HepG2 (cell line): ENCODE data around the gene CHD9NB.

Experiments
- FOSL2 ChIP-seq: sonication (generic); formaldehyde crosslinking; IDR thresholded peaks from 2 replicates; pipeline ENCODE4 v1.4.0; 2020; ENCODE audit warnings: missing genetic modification reagents
- POLR2AphosphoS2 ChIP-seq: IDR thresholded peaks from 2 replicates; pipeline ENCODE4 v1.6.1; 2011; ENCODE audit warnings: low read depth, low read length, improper control_type of control experiment
- SIN3A ChIP-seq: IDR thresholded peaks from 2 replicates; pipeline ENCODE4 v1.6.1; 2011; ENCODE audit warnings: low read depth, mild to moderate bottlenecking, control low read depth, low read length, borderline replicate concordance
- TCF12 ChIP-seq, 2 experiments: fragments of 450-650 bp in 1 of 2; sonication (generic) in 1 of 2; formaldehyde crosslinking in 1 of 2; IDR thresholded peaks; 2 replicates each; pipeline versions ENCODE4 v1.6.1 to v1.8.0; 2017 to 2022; ENCODE audit warnings: antibody characterized with exemption in 1 of 2, mild to moderate bottlenecking in 1 of 2, missing genetic modification reagents in 1 of 2, moderate library complexity in 1 of 2
- ZNF274 ChIP-seq: sonication (generic); formaldehyde crosslinking; IDR thresholded peaks from 2 replicates; pipeline ENCODE4 v1.5.1; 2020; ENCODE audit warnings: mild to moderate bottlenecking, missing genetic modification reagents
- ZNF784 ChIP-seq: sonication (generic); formaldehyde crosslinking; IDR thresholded peaks from 2 replicates; pipeline ENCODE4 v1.5.1; 2020; ENCODE audit warnings: missing genetic modification reagents, mild to moderate bottlenecking, borderline replicate concordance
- TF ChIP-seq, protein P1 (sequence below): sonication (generic); formaldehyde crosslinking; IDR thresholded peaks from 2 replicates; pipeline ENCODE4 v1.4.0; 2020; ENCODE audit warnings: missing genetic modification reagents

- TF ChIP-seq SIN3A (no peak), FOSL2 (CRISPR knock-in tag) (peak; percentile 88), POLR2AphosphoS2 (no peak), TCF12 (IDR thresholded peaks at IDR 0.05) (no peak), TCF12 (CRISPR knock-in tag; IDR thresholded peaks at IDR 0.05) (no peak), ZNF274 (CRISPR knock-in tag) (no peak), ZNF784 (CRISPR knock-in tag) (no peak)
- TF ChIP-seq, protein P1, sequence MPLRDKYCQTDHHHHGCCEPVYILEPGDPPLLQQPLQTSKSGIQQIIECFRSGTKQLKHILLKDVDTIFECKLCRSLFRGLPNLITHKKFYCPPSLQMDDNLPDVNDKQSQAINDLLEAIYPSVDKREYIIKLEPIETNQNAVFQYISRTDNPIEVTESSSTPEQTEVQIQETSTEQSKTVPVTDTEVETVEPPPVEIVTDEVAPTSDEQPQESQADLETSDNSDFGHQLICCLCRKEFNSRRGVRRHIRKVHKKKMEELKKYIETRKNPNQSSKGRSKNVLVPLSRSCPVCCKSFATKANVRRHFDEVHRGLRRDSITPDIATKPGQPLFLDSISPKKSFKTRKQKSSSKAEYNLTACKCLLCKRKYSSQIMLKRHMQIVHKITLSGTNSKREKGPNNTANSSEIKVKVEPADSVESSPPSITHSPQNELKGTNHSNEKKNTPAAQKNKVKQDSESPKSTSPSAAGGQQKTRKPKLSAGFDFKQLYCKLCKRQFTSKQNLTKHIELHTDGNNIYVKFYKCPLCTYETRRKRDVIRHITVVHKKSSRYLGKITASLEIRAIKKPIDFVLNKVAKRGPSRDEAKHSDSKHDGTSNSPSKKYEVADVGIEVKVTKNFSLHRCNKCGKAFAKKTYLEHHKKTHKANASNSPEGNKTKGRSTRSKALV (CRISPR knock-in tag): no peak
These were observed 47.5 kb upstream of the CHD9NB start for GRCh38 chr16:53100131-53100748.
